ENCODE results near the gene FAM3C.

FAM3C gene

GRCh38 chr7:121391686-121392085 lies 4.4 kb downstream of the FAM3C start:
- Histone ChIP-seq H3K9me3 (no peaks in the 10 kb centered on the region), H3K27ac (no peak overlapping the region), H3K4me1 (peaks cover 0 to 15% (median 10%) of the 10 kb centered on the region in 4 donors), H3K36me3 (no peaks in the 10 kb centered on the region), H3K4me3 (no peak overlapping the region), H3K27me3 (no peaks in the 10 kb centered on the region)
- intact Hi-C loops (cut with DNase I; ENCODE audit: low total_unique reads): no loop called here
- TF ChIP-seq, protein P1, sequence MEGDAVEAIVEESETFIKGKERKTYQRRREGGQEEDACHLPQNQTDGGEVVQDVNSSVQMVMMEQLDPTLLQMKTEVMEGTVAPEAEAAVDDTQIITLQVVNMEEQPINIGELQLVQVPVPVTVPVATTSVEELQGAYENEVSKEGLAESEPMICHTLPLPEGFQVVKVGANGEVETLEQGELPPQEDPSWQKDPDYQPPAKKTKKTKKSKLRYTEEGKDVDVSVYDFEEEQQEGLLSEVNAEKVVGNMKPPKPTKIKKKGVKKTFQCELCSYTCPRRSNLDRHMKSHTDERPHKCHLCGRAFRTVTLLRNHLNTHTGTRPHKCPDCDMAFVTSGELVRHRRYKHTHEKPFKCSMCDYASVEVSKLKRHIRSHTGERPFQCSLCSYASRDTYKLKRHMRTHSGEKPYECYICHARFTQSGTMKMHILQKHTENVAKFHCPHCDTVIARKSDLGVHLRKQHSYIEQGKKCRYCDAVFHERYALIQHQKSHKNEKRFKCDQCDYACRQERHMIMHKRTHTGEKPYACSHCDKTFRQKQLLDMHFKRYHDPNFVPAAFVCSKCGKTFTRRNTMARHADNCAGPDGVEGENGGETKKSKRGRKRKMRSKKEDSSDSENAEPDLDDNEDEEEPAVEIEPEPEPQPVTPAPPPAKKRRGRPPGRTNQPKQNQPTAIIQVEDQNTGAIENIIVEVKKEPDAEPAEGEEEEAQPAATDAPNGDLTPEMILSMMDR (IDR thresholded peaks at IDR 0.05): no peak
- no peak for DNase-seq

- H3K9me3 ChIP-seq: no peaks in the 10 kb centered on the region
- no peaks in the 10 kb centered on the region for H3K36me3 ChIP-seq
- DNase-seq: no peak
- H3K27ac ChIP-seq: no peak overlapping the region
- H3K27me3 ChIP-seq: no peaks in the 10 kb centered on the region
- TF ChIP-seq, protein P1 (IDR thresholded peaks at IDR 0.05): no peak
- H3K4me1 ChIP-seq: peaks cover 0 to 20% (median 11%) of the 10 kb centered on the region in 4 donors
- intact Hi-C loops (cut with DNase I; ENCODE audit: low total_unique reads): no loop called here
- H3K4me3 ChIP-seq: no peak overlapping the region
Measured at GRCh38 chr7:121390617-121391016, 5.5 kb downstream of the FAM3C start.

- no peaks in the 10 kb centered on the region for H3K36me3 ChIP-seq
- H3K27me3 ChIP-seq: no peaks in the 10 kb centered on the region
- TF ChIP-seq, protein P1 (IDR thresholded peaks at IDR 0.05): no peak
- no peak overlapping the region for H3K4me3 ChIP-seq
- no peaks in the 10 kb centered on the region for H3K9me3 ChIP-seq
- DNase-seq: no peak
- H3K27ac ChIP-seq: no peak overlapping the region
- peaks cover 0 to 22% (median 12%) of the 10 kb centered on the region in 4 donors for H3K4me1 ChIP-seq
- intact Hi-C loops (cut with DNase I; ENCODE audit: low total_unique reads): no loop called here
Measured at GRCh38 chr7:121390109-121390508, 6.0 kb downstream of the FAM3C start.

- no peak overlapping the region for H3K27ac ChIP-seq
- H3K9me3 ChIP-seq: no peaks in the 10 kb centered on the region
- H3K36me3 ChIP-seq: no peaks in the 10 kb centered on the region
- H3K4me3 ChIP-seq: no peak overlapping the region
- TF ChIP-seq, protein P1 (IDR thresholded peaks at IDR 0.05): no peak
- H3K27me3 ChIP-seq: no peaks in the 10 kb centered on the region
- DNase-seq: no peak
- intact Hi-C loops (cut with DNase I; ENCODE audit: low total_unique reads): no loop called here
- H3K4me1 ChIP-seq: peaks cover 0 to 25% (median 8%) of the 10 kb centered on the region in 4 donors
Measured at GRCh38 chr7:121388950-121389349, 7.2 kb downstream of the FAM3C start.

- intact Hi-C loops (cut with DNase I; ENCODE audit: low total_unique reads): no loop called here
- Histone ChIP-seq H3K9me3 (no peaks in the 10 kb centered on the region), H3K4me3 (no peak overlapping the region), H3K27ac (no peak overlapping the region), H3K4me1 (peaks cover 0 to 41% (median 7%) of the 10 kb centered on the region in 4 donors), H3K36me3 (no peaks in the 10 kb centered on the region), H3K27me3 (no peaks in the 10 kb centered on the region)
- TF ChIP-seq, protein P1 (IDR thresholded peaks at IDR 0.05): no peak
- no peak for DNase-seq
Measured at GRCh38 chr7:121385800-121386179, 10.3 kb downstream of the FAM3C start.

All from tibial artery (tissue), 4 donors.